Kidney tubule cell (primary cell): ENCODE results near the gene PXDN.

Experiments used
- DNase-seq: peaks from one replicate; pipeline ENCODE4 v3.0.0-alpha.2; 2018; ENCODE audit warnings: low spot score

PXDN gene

GRCh38 chr2:1754461-1755170 is 10.3 kb upstream of the PXDN start:
- DNase-seq, result no peak

- no peak for DNase-seq
These were observed 9.7 kb upstream of the PXDN start for GRCh38 chr2:1754046-1754445.

GRCh38 chr2:1752751-1753150 is 8.4 kb upstream of the PXDN start:
- DNase-seq, result peak; percentile 34

GRCh38 chr2:1751767-1752725 is 7.7 kb upstream of the PXDN start:
- DNase-seq, result peak; percentile 35

- peak; percentile 87 for DNase-seq
These were observed 6.8 kb upstream of the PXDN start for GRCh38 chr2:1750933-1751766.

- no peak for DNase-seq
These were observed 6.1 kb upstream of the PXDN start for GRCh38 chr2:1750270-1750932.

- no peak for DNase-seq
These were observed 5.3 kb upstream of the PXDN start for GRCh38 chr2:1749489-1750119.

GRCh38 chr2:1748741-1749488 is 4.6 kb upstream of the PXDN start:
- peak; percentile 36 for DNase-seq

GRCh38 chr2:1748176-1748740 is 3.9 kb upstream of the PXDN start:
- DNase-seq, result peak; percentile 15

GRCh38 chr2:1747065-1747941 is 3.0 kb upstream of the PXDN start:
- no peak for DNase-seq

- no peak for DNase-seq
These were observed 2.1 kb upstream of the PXDN start for GRCh38 chr2:1746174-1747064.

GRCh38 chr2:1745171-1746023 is 1.1 kb upstream of the PXDN start:
- DNase-seq, result no peak

GRCh38 chr2:1744151-1744445 is 217 bp downstream of the PXDN start:
- DNase-seq, result no peak

GRCh38 chr2:1743396-1744150 is 742 bp downstream of the PXDN start:
- DNase-seq, result peak; percentile 57

GRCh38 chr2:1742681-1743395 is 1.5 kb downstream of the PXDN start:
- DNase-seq, result peak; percentile 93

GRCh38 chr2:1742301-1742680 is 2.0 kb downstream of the PXDN start:
- DNase-seq, result peak; percentile 58
